Body of pancreas (tissue), 4 donors: ENCODE results near the gene SLC24A3.

Experiments
- POLR2A ChIP-seq, 3 donors: fragments of 450-650 bp; IDR thresholded peaks; one replicate each; pipeline ENCODE4 v1.6.1; 2016; ENCODE audit warnings: antibody characterized with exemption in 3 of 3, mild to moderate bottlenecking in 2 of 3
- TF ChIP-seq, protein P1 (sequence below), 7 experiments: fragments of 450-650 bp in 4 of 7; fragments of 200-600 bp in 3 of 7; sonication (generic) in 3 of 7; IDR thresholded peaks; one replicate each; pipeline ENCODE4 v1.5.1; 2016 to 2019; ENCODE audit warnings: antibody characterized with exemption in 7 of 7

DNA sequence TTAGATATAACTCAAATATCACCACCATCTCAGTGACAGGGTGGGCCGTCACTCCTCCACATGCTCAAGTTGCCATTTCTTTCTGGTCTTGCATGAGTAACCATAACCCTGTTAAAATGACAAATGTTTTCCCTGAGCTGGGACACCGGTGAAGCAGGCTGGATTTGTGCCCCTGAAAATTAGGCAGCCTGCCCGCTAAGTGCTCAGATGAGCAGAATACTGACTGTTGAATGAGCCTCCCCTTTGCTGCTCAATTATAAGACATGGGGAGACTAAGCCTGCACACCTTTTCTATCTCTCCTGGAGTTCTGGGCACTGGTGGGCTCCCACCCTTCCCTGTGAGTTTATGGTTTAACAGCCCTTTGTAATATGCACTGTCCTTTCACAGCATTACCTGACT is 161.8 kb downstream of the SLC24A3 start:
- TF ChIP-seq, protein P1, sequence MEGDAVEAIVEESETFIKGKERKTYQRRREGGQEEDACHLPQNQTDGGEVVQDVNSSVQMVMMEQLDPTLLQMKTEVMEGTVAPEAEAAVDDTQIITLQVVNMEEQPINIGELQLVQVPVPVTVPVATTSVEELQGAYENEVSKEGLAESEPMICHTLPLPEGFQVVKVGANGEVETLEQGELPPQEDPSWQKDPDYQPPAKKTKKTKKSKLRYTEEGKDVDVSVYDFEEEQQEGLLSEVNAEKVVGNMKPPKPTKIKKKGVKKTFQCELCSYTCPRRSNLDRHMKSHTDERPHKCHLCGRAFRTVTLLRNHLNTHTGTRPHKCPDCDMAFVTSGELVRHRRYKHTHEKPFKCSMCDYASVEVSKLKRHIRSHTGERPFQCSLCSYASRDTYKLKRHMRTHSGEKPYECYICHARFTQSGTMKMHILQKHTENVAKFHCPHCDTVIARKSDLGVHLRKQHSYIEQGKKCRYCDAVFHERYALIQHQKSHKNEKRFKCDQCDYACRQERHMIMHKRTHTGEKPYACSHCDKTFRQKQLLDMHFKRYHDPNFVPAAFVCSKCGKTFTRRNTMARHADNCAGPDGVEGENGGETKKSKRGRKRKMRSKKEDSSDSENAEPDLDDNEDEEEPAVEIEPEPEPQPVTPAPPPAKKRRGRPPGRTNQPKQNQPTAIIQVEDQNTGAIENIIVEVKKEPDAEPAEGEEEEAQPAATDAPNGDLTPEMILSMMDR (IDR thresholded peaks at IDR 0.05) = no peak
- TF ChIP-seq POLR2A (IDR thresholded peaks at IDR 0.05) = no peak
